A673 (cell line): ENCODE results near the gene ITGB1BP1. TPM values are rescaled to one million over a fixed set of nuclear protein-coding genes. Genes with fewer than 3 reads are reported as not detected.

Source experiments
- BruUV-seq: library from RNA; stranded (reverse); fragments of 400-500 nt; replicated peaks from 2 replicates; lab custom pipeline; 2021; lab: Mats Ljungman, UMichigan
- CTCF ChIA-PET: fragments of 300-600 bp; sonication (Branson Sonifier 250); formaldehyde crosslinking; loops from one replicate; lab custom pipeline; 2022; ENCODE audit warnings: antibody characterized with exemption; lab: Charles Lee
- POLR2A ChIA-PET: fragments of 300-600 bp; sonication (Branson Sonifier 250); formaldehyde crosslinking; loops from one replicate; lab custom pipeline; 2022; ENCODE audit warnings: antibody characterized with exemption; ENCODE audit not compliant: low non-redundant PET; lab: Charles Lee
- DNase-seq: peaks from one replicate; pipeline ENCODE4 v3.0.0-alpha.2; 2015; ENCODE audit warnings: low spot score
- H3K27ac ChIP-seq: fragments of 200-600 bp; sonication (generic); 2 replicates; pipeline ENCODE4 v1.5.1; 2016; ENCODE audit warnings: mixed run types, low read depth, mild to moderate bottlenecking, mixed read lengths, antibody characterized with exemption, low read length; ENCODE audit not compliant: poor library complexity, severe bottlenecking
- H3K27me3 ChIP-seq: fragments of 200-600 bp; sonication (generic); replicated peaks from 2 replicates; pipeline ENCODE4 v1.6.1; 2017; ENCODE audit warnings: mixed run types, low read depth, mild to moderate bottlenecking, mixed read lengths, antibody characterized with exemption, low read length; ENCODE audit not compliant: insufficient read depth, poor library complexity
- H3K36me3 ChIP-seq: fragments of 200-600 bp; sonication (generic); 2 replicates; pipeline ENCODE4 v1.6.1; 2016; ENCODE audit warnings: mixed run types, mild to moderate bottlenecking, mixed read lengths, antibody characterized with exemption, low read length; ENCODE audit not compliant: insufficient read depth, poor library complexity, severe bottlenecking
- H3K4me1 ChIP-seq: fragments of 200-600 bp; sonication (generic); 2 replicates; pipeline ENCODE4 v1.6.1; 2017; ENCODE audit warnings: mixed run types, mild to moderate bottlenecking, mixed read lengths, antibody characterized with exemption, low read length; ENCODE audit not compliant: insufficient read depth, poor library complexity, severe bottlenecking
- H3K4me3 ChIP-seq: fragments of 200-600 bp; sonication (generic); 2 replicates; pipeline ENCODE4 v1.5.1; 2016; ENCODE audit warnings: low read depth, mixed run types, mild to moderate bottlenecking, mixed read lengths, low read length; ENCODE audit not compliant: poor library complexity, severe bottlenecking
- H3K9me3 ChIP-seq: fragments of 200-600 bp; sonication (generic); 2 replicates; pipeline ENCODE4 v1.6.1; 2016; ENCODE audit warnings: mixed run types, low read depth, mild to moderate bottlenecking, mixed read lengths, antibody characterized with exemption, low read length; ENCODE audit not compliant: poor library complexity, severe bottlenecking
- CTCF ChIP-seq: fragments of 300-800, 200-600 bp; sonication (generic); conservative IDR thresholded peaks from 2 replicates; pipeline ENCODE4 v1.5.1; 2017; ENCODE audit warnings: low read depth, mild to moderate bottlenecking, antibody characterized with exemption, low read length, moderate library complexity, mixed read lengths
- EZH2 ChIP-seq: fragments of 200-600 bp; sonication (generic); IDR thresholded peaks from 2 replicates; pipeline ENCODE4 v1.6.1; 2017; ENCODE audit warnings: borderline replicate concordance, low read depth, mild to moderate bottlenecking, mixed read lengths, antibody characterized with exemption, low read length; ENCODE audit not compliant: poor library complexity, severe bottlenecking
- intact Hi-C: fragments of 100-400 bp; cut with micrococcal nuclease; formaldehyde crosslinking; loops from one replicate; pipeline ENCODE4 v1.10.0; 2022; ENCODE audit not compliant: unreplicated experiment
- total RNA-seq: library from RNA; stranded (reverse); gene quantifications from 2 replicates; pipeline ENCODE4 v1.2.3, GENCODE V29; 2021

Gene ITGB1BP1
- total RNA-seq, 1 experiment from 2014 or later = 138 TPM

GRCh38 chr2:9461079-9461478 lies 37.8 kb upstream of the ITGB1BP1 start:
- Histone ChIP-seq H3K9me3 (no peaks in the 10 kb centered on the region), H3K36me3 (peaks cover 21% of the 10 kb centered on the region), H3K27ac (no peak overlapping the region), H3K4me3 (no peak overlapping the region), H3K4me1 (no peaks in the 10 kb centered on the region), H3K27me3 (no peaks in the 10 kb centered on the region)
- ChIA-PET CTCF (no interaction called here), POLR2A (no interaction called here)
- intact Hi-C loops = no loop called here
- no peak for DNase-seq
- BruUV-seq = no TSS peak
- TF ChIP-seq CTCF (no peak), EZH2 (no peak)

GRCh38 chr2:9460441-9461017 lies 37.2 kb upstream of the ITGB1BP1 start:
- DNase-seq = no peak
- Histone ChIP-seq H3K27me3 (no peaks in the 10 kb centered on the region), H3K36me3 (peaks cover 22% of the 10 kb centered on the region), H3K4me3 (no peak overlapping the region), H3K27ac (no peak overlapping the region), H3K9me3 (no peaks in the 10 kb centered on the region), H3K4me1 (no peaks in the 10 kb centered on the region)
- intact Hi-C loops = no loop called here
- TF ChIP-seq EZH2 (no peak), CTCF (no peak)
- POLR2A ChIA-PET = no interaction called here
- no TSS peak for BruUV-seq
- CTCF ChIA-PET = no interaction called here

GRCh38 chr2:9451231-9451630 lies 27.9 kb upstream of the ITGB1BP1 start:
- no peak for DNase-seq
- H3K36me3 ChIP-seq = peaks cover 30% of the 10 kb centered on the region
- ChIA-PET CTCF (no interaction called here), POLR2A (no interaction called here)
- no TSS peak for BruUV-seq
- H3K27me3 ChIP-seq = no peaks in the 10 kb centered on the region
- H3K4me3 ChIP-seq = no peak overlapping the region
- H3K9me3 ChIP-seq = no peaks in the 10 kb centered on the region
- no peak overlapping the region for H3K27ac ChIP-seq
- intact Hi-C loops = no loop called here
- TF ChIP-seq CTCF (no peak), EZH2 (no peak)
- no peaks in the 10 kb centered on the region for H3K4me1 ChIP-seq
